C4-2B (cell line): ENCODE results near the gene NT5DC4.

Source experiments
- CTCF ChIP-seq: fragments of 450-650 bp; conservative IDR thresholded peaks from 2 replicates; pipeline ENCODE4 v1.5.1; 2017; ENCODE audit warnings: mild to moderate bottlenecking
- ZFX ChIP-seq: fragments of 450-650 bp; IDR thresholded peaks from 2 replicates; pipeline ENCODE4 v1.6.1; 2017

- TF ChIP-seq CTCF (no peak), ZFX (no peak)
These were observed 28.9 kb upstream of the NT5DC4 start for GRCh38 chr2:112691881-112692281.
